HPDE6-E6E7 (cell line): Measurements from ENCODE around the gene PPP1R1C.
A peak's percentile ranks its signal among the peaks of the same experiment; 100 is the strongest.
"Not testable (repeated sequence)": the region's sequence is repeated elsewhere in the genome, so short reads cannot be mapped to it uniquely, and the experiment has no call there.

Source experiments
- DNase-seq: peaks from one replicate; pipeline ENCODE4 v3.0.0; 2011; ENCODE audit warnings: missing footprints; ENCODE audit errors: extremely low spot score

The PPP1R1C gene

DNA sequence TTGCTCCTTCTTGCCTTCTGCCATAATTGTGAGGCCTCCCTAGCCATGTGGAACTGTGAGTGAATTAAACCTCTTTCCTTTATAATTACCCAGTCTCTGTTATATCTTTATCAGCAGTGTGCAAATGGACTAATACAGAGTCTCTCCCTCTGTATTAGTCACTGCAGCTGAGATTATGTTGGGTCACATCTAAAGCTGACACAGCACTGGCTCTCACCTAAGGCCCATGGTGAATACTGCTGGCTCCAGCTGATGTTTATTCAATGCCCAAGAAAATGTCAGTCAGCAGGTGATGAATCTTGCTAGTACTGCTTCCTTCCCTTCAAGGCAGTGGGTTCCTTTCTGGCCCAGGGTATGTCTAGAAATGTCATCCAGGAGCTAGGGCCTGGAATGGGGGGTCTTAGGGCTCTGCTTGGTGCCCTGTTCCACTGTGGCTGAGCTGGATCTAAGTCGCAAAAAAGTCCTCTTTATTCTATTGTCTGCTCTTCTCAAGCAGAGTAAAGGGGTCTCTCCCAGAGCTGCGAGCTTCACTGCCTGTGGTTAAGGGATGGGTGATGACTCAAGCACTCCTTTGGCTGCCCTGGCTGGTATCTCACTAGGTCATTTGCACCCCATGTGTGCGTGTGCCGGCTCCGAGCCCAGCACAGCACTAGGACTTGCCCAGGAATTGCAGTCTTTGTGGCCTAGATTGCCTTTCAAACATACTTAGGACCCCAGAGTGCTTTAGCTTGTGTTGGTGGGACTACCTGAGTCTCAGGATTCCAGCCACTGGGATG, 29.9 kb downstream of the PPP1R1C start:
- no peak for DNase-seq

DNA sequence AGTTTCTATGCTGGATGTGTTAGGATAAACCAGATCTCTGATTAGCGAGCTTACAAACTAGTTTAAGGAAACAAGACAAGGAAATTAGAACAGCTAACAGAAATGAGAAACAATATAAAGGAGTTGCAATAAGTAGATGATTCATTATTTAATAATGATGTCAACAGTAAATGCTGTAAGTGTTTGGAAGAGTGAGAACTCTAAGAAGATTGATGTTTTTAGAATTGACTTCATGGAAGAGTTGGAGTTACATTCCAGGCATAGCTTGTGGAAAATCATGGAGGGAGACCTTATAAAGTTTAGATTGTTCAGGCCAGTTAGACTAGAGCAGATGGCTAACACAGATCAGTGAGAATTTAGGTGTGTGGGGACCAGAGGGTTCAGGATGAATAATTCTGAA, 32.6 kb downstream of the PPP1R1C start:
- no peak for DNase-seq

DNA sequence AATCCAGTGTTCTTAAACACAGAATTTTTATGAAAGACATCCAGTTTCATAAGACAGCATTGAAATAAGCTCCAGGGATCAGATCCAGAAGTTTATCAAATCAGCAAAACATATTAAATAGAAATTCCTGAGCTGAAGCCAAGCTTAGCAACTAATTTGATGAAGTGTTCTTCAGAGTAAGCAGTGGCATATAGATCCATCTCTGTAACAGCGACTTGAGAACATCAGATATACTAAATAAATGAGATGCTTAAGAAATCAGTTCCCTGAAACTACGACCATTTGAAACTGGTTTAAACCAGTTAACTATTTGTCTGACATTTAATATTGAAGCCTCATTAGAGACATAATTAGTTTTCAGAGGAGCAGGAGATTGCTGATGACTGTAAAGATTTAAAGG, 34.1 kb downstream of the PPP1R1C start:
- DNase-seq, result no peak

DNA sequence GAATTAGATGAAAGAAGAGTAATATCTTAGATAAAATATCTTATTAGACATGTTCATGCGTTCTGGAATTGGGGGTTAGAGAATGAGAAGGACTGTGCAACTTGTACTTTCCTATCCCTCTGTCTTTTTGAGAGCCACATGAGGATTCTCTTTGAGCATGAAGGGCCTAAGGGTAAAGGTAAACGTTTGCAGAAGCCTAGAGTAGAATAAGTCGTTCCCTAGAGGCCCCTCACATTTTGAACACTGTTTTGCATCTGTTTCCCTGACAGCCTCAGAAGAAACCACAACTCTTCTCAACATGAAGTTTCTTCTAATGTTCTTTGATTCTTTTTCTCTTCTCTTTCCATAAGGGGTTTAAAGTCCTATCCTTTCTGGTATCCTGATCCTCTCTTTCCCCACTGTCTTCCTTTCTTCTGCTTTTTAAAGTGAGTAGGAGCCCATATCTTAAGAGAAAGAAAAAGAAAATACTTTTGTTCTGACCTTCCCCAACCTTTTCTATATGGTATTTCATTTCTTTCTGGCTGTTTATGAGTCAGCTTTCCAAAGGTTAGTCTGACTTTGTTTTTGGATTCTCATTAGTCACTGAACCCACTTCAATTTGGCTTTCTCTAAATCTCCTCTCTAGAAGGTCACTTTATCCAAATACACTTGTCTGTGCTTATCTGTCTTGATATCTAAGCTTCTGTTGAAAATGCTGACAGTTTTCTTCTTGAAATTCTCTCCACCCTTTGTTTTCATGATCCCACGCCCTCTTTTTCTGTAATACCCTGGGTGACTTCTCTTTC, 34.8 kb downstream of the PPP1R1C start:
- no peak for DNase-seq

DNA sequence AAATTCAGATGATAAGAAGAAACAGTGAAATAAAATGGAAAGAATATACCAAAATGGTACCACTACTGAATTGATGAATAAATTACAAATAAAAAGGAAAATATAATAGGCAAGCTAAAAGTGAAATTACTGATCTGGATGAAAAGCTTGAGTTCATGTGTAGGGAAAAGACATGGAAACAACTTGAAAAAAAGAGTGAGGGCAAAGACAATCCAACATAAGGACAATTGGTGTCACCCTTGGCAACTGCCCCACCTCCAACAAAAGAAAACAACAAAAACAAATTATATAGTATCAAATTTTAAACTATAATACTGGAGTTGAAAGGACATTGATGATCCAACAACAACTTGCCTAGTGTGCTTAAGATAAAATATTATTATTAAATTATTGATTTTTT, 37.6 kb downstream of the PPP1R1C start:
- DNase-seq, result no peak

DNA sequence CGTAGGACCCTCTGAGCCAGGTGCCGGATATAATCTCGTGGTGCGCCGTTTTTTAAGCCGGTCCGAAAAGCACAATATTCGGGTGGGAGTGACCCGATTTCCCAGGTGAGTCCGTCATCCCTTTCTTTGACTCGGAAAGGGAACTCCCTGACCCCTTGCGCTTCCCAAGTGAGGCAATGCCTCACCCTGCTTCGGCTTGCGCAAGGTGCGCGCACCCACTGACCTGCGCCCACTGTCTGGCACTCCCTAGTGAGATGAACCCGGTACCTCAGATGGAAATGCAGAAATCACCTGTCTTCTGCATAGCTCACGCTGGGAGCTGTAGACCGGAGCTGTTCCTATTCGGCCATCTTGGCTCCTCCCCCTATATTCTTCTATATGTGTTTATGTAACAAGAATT, 45.2 kb downstream of the PPP1R1C start:
- not testable (repeated sequence) for DNase-seq

DNA sequence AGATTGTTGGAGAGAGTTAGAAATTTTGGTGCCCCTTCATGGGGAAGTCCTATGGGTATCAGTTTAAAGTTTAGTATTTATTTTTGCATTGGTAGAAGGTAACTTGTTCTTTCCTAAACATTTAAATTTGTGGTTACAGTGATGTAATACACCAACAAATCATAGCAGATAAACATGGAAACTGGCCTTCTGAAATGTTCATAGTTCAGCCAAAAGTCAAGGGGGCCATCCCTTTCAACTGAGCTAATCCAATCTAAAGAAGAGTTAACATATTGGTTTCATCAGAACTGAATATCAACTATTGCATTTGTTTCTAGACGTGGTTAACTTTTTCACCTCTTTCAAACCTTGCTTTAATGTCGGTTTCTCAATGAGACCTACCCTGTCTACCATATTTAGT, 46.3 kb downstream of the PPP1R1C start:
- DNase-seq, result no peak

DNA sequence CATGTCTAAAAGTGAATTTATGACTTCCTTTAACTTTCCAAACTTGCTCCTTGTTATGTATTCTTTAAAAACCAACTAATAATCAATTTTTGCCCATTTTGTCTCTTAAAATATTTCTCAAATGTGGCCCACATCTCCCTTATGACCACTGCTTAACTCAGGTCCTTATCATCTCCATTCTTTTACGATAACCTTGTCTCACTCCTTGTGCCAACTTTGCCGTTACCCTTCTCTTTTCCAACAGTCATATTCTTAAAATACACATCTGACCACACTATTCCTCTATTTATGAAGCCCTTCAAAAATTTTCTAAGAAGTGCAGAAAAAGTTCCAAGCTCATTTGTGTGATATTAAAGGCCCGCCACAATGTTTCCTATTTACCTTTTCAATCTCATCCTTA, 47.8 kb downstream of the PPP1R1C start:
- no peak for DNase-seq

DNA sequence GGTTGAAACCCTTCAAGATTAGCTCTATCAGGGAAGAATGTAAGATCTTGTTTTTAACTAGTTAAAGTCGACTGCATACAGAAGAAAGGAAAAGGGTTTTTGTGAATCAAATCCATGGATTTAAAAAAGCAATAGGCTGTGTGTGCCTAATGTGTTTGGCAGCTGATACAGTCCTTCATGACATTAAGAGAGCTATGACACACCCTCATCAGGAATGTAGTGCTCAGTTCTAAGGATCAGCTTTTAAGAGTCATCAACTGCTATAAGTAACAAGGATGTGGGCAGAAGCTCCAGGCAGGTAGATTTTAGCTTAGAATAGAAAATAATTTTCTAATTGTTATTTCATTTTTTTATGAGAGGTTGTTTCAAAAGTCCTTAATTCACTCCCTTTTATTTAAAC, 52.9 kb downstream of the PPP1R1C start:
- peak; percentile 23 for DNase-seq

DNA sequence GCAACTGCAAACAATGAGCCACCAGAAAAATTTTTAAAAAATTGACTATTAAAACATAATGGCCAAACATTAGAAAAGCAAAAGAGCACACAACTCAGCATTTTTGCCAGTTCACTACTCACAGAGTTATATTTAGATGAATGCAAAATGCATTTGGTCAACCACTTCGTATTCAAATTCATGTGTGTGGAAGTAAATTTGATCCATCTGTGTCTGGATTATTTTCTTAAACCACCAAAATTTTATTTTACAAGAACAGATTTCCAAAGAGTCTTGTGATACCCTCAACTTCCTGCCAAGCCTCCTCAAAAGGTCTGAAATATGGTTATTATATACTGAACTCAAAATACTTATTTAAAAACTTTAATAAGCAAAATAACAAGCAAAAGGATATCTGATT, 57.4 kb downstream of the PPP1R1C start:
- DNase-seq, result no peak

DNA sequence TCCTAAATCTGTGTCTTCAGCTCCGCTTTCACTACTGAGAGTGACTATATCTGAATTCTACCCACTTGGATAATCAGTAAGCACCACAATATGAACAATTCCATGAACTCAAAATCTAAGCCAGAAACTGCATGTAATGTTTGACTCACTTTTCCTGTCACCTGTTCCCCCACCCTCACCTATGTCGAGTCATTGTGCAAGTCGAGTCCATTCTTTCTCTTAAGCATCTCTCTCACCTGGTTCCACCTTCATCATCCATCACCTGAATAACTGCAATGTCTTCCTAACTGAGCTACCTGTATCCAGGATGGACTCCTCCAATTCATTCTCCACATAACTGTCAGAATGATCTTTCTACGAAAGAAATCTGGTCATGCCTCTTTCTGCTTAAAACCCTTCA, 58.2 kb downstream of the PPP1R1C start:
- no peak for DNase-seq

DNA sequence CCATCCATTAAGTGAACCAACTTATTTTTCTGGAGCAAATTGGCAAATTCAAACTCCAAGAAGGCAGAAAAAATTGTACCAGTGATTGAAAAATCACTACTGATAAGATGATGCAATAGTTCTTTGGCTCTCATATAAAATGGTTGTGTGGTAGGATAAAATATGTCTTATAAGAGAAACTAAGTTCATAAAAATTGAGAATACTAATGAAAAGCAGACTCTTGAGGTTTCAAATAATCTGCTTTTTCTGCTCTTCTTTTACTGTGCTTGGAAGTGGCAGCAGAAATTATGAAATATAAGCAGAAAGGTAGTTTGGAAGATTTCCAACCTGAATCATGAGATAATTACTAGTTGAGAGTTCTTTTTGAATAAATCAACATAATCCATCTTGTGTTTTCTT, 61.9 kb downstream of the PPP1R1C start:
- DNase-seq, result no peak

DNA sequence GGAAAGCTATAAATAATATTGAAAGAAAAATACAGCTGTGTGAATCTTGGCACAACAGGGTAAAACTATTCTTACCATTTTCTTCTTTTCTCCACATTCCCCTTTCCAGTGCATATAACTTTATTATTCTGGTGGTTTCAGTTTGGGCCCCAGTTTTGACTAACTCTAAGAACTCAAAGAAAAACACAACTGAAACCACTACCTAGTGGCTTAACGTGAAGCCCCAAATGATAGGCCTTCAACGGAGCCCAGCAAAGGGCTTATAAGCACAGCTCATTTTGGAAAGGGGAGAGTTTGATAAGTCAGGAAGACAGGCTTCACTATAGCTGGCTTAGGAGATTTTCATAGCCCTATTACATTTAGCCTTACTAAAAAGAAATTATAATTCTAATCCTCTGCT, 62.4 kb downstream of the PPP1R1C start:
- no peak for DNase-seq

DNA sequence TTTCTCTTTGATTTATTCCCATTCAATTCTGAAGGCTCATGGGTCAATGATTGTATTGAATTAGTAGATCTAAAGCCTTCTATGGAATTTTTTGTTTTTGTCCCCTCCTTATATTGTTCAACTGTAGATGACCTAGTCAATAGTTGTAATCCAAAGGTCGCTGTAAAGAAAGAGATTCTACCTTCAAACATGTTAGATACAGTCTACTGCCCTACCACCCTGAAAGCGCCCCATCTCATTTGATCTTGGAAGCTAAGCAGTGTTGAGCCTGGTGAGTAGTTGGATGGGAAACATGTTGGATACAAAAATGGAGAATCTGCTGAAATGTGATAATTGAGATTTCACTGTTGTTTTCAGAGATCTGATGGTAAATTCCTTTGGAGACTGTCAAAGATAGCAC, 63.0 kb downstream of the PPP1R1C start:
- no peak for DNase-seq

DNA sequence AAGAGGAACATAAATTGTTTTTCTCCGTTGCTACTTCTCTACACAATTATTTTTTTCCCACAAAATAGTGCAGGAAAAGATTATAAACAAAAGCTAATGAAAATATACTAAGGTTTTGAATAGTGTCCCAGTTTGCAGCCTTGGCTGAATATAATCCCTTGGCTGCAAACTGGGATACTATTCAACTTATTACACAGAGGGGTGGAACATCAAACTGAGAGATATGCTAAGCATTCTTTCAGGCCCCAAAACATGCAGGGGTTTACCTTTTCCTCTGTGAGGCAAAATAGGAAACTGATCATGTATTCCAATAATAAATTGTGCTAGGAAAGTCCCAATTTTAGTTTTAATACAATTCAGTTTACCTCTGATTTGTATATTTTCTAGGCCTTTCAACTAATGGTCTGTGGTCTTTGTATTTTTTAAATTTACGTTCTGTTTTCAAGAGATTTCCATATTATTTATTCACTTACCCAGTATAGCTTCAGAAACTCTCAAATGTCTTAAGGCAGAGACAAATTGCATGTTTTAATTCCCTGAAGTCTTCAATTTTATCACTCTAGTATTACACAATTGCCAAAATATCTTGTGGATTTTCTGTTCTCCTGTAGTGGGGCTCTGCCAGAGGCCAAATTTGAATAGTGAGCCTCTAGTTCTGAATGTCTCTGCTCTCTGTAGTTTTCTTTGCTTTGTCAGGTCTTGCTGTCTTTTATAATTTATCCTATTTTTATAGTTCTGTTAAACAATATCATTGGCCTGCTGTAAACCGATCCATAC, 63.9 kb downstream of the PPP1R1C start:
- no peak for DNase-seq

DNA sequence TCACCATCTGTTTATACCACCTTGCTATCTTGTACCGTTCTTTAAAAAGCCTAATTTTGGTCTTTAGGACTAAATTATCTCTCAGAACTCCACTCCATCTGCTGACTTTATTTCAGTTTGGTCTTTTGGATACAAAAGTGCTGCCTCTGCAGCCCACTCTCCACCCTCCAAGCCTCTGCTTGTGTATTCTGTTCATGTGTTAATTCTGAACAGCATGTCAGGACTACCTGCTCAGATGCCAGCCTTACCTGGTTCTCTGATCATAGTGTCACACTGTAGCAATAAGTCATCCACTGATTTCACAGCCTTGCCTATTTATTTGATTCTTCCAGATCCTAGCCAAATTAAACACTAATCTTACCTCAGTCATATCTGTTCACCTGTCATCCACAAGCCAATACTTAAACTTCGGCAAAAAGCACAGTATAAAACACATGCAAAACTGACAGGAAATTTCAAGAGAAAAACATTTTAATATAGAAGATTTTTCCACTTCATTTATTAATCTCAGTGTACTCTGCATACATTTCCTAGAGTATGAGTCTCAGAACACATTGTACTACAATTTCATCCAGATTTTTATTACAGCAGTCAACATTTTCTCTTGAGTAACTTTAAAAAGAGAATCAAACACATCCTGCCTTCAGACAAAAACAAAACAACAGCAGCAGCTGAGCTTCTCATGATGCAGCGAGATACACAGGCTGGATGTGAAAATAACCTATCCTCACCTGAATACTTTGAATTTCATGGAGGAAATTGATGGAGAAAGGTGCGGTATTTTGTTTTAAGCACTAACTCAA, 64.9 kb downstream of the PPP1R1C start:
- DNase-seq, result no peak

DNA sequence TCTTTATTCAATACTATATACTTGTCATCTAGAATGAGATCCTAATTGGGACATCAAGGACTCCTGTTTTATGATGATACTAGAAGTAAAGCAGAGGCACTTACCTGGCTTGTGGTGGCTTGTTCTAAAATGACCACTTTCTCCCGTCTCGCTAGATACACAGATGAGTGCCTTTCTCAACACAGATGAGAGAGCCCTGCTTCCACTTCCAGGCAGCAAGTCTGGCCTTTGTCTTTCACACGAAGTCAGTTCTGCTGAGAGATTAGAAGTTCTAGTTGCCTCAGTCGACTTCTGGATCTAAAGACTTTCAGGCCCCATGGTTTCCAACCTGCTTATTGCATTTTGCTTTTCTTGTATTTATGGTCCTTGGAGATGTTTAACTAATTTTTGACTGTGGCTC, 70.3 kb downstream of the PPP1R1C start:
- DNase-seq, result no peak

DNA sequence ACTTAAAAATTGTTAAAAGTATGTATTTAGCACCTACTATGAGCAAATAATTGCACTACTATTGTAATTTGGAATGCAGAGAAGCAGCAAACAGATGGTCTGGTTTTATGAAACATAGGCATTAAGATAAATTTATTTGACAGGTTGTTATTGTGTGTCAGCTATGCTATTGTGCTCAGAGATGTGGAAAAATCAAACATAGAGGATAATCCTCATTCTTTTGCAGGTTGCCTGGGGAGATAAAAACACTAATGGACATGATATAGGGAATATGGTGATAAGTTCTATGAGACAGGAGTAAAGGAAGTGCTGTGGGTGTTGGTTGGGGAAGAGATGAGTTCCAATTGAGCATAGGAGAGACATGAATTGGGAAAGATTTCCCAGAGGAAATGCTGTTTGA, 71.3 kb downstream of the PPP1R1C start:
- no peak for DNase-seq

DNA sequence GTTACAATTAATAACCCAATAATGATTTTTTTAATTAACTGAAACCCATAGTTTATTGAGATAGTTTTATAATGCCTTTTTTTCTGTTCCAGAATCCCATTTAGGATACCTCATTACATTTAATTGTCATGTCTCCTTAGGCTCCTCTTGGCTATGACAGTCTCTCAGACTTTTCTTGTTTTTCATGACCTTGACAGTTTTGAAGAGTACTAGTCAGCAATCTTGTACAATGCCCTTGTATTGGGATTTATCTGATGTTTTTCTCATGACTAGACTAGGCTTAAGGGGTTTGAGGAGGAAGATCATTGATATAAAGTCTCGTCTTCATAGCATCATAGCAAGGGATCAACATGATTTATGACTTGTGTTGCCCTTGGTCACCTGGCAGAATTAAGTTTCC, 72.4 kb downstream of the PPP1R1C start:
- DNase-seq, result no peak

DNA sequence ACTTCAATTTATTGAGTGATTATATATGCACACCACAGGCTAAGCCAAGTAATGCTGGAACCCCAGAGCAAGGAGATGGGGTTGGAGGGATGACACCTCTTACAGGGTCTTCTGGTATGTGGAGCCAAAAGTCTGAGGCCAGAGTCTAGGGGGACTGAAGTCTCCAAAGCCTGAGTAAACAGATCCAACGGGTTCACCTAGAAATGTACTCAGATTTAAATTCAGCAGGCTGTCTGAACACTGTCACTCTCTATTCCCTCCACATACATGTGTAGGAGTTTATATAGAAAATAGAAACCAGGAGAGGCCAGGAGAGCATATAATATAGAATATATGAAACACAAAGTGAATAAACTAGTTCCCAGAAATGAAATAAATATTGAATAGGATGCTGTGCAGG, 76.1 kb downstream of the PPP1R1C start:
- no peak for DNase-seq

DNA sequence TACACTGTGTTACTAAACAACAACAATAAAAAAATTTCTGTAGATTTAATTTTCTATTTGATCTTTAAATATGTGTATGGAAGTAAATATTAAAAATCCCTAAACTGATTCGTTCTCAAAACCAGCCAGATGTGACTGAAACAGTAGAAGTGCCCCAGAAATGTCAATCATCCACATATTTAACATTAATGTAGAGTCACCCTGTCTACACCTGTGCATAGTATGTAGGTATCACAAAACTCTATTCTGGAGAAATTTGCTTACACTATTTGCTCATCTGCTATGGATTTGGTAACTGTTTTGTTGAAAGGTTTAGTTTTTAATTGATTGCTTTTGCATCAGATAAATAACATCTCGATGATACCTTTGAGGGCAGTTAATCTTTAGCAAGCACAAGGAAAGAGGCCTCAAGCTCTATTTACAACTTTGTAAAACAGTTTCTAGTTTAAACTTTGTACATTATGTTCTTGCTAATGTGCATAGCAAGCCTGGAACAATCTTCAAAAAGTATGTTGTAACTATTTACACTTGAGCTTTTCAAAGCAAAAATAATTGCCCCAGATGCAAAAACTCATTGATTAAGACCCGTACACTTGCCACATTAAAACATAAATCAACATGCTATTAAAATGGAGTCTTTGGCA, 76.8 kb downstream of the PPP1R1C start:
- no peak for DNase-seq
